Germinal center (tissue), 1 donor: ENCODE measurements around the gene COPA.
"Not testable (repeated sequence)": the region's sequence is repeated elsewhere in the genome, so short reads cannot be mapped to it uniquely, and the experiment has no call there.

Source experiments
- DNase-seq: peaks from one replicate; pipeline ENCODE4 v3.0.0; 2012; ENCODE audit warnings: mixed read lengths, low spot score

COPA gene

GRCh38 chr1:160325252-160325651 lies 17.8 kb downstream of the COPA start:
- no peak for DNase-seq

GRCh38 chr1:160322831-160323230 lies 20.2 kb downstream of the COPA start:
- no peak for DNase-seq

- no peak for DNase-seq
Measured at GRCh38 chr1:160315359-160315758, 27.7 kb downstream of the COPA start.

GRCh38 chr1:160309571-160309970 lies 33.5 kb downstream of the COPA start:
- no peak for DNase-seq

- no peak for DNase-seq
Measured at GRCh38 chr1:160309185-160309557, 33.9 kb downstream of the COPA start.

GRCh38 chr1:160308451-160309184 lies 34.4 kb downstream of the COPA start:
- no peak for DNase-seq

GRCh38 chr1:160307118-160307791 lies 35.8 kb downstream of the COPA start:
- peak; percentile 46 for DNase-seq

GRCh38 chr1:160300173-160300572 lies 42.9 kb downstream of the COPA start:
- no peak for DNase-seq

- no peak for DNase-seq
Measured at GRCh38 chr1:160296036-160296435, 47.0 kb downstream of the COPA start.

GRCh38 chr1:160293020-160293968 lies 49.8 kb downstream of the COPA start:
- no peak for DNase-seq

- peak; percentile 72 for DNase-seq
Measured at GRCh38 chr1:160291248-160292220, 51.5 kb downstream of the COPA start.

GRCh38 chr1:160287769-160288168 lies 55.3 kb downstream of the COPA start:
- not testable (repeated sequence) for DNase-seq

GRCh38 chr1:160285506-160285905 lies 57.5 kb downstream of the COPA start:
- DNase-seq: no peak

- peak; percentile 98 for DNase-seq
Measured at GRCh38 chr1:160284782-160285344, 58.2 kb downstream of the COPA start, which contains the start of gene PEX19. Gene PEX19 (minus strand): TSS chr1:160285133. CDS start chr1:160285124, 9 bp downstream.

- peak; percentile 21 for DNase-seq
Measured at GRCh38 chr1:160284220-160284781, 58.7 kb downstream of the COPA start.

- DNase-seq: no peak
Measured at GRCh38 chr1:160282807-160283206, 60.2 kb downstream of the COPA start.

GRCh38 chr1:160277987-160278386 lies 65.1 kb downstream of the COPA start:
- no peak for DNase-seq

GRCh38 chr1:160277330-160277729 lies 65.7 kb downstream of the COPA start:
- DNase-seq: no peak

- no peak for DNase-seq
Measured at GRCh38 chr1:160271025-160271424, 72.0 kb downstream of the COPA start.

- DNase-seq: no peak
Measured at GRCh38 chr1:160267284-160267991, 75.6 kb downstream of the COPA start.
